K562 (cell line): ENCODE results near the gene GFOD1. TPM values are rescaled to one million over a fixed set of nuclear protein-coding genes. Genes with fewer than 3 reads are reported as not detected.

Experiments
- ARID3B ChIP-seq: fragments of 250-450 bp; sonication (Bioruptor Pico); IDR thresholded peaks from 2 replicates; pipeline ENCODE4 v1.4.0; 2020; ENCODE audit warnings: borderline replicate concordance
- CBFA2T3 ChIP-seq: fragments of 450-650 bp; IDR thresholded peaks from 2 replicates; pipeline ENCODE4 v1.6.1; 2017
- E4F1 ChIP-seq: fragments of 250-450 bp; sonication (Bioruptor Pico); IDR thresholded peaks from 2 replicates; pipeline ENCODE4 v1.5.0; 2021; ENCODE audit warnings: mild to moderate bottlenecking, borderline replicate concordance
- ETS2 ChIP-seq: IDR thresholded peaks from 2 replicates; pipeline ENCODE4 v1.6.1; 2016; ENCODE audit warnings: borderline replicate concordance, missing genetic modification characterization, mild to moderate bottlenecking, moderate library complexity, missing compliant biosample characterization; ENCODE audit not compliant: poor library complexity, severe bottlenecking
- HDAC1 ChIP-seq, 2 experiments: fragments of 450-650 bp; IDR thresholded peaks; 2 replicates each; pipeline ENCODE4 v1.6.1; 2016 to 2017; ENCODE audit warnings: inconsistent platforms in 1 of 2, mild to moderate bottlenecking in 1 of 2, moderate library complexity in 1 of 2
- IFI16 ChIP-seq: fragments of 250-450 bp; sonication (Bioruptor Pico); IDR thresholded peaks from 2 replicates; pipeline ENCODE4 v2.1.2; 2022; ENCODE audit warnings: mild to moderate bottlenecking, inconsistent platforms
- KHSRP ChIP-seq: fragments of 450-650 bp; IDR thresholded peaks from 2 replicates; pipeline ENCODE4 v1.6.1; 2017
- MNT ChIP-seq, 2 experiments: fragments of 450-650 bp; conservative IDR thresholded peaks; 2 replicates each; pipeline ENCODE4 v1.6.1; 2017; ENCODE audit warnings: mild to moderate bottlenecking in 2 of 2, moderate library complexity in 2 of 2
- NFIC ChIP-seq: fragments of 450-650 bp; IDR thresholded peaks from 2 replicates; pipeline ENCODE4 v1.6.1; 2017; ENCODE audit warnings: mild to moderate bottlenecking, inconsistent platforms
- NR2F6 ChIP-seq: fragments of 450-650 bp; formaldehyde crosslinking; IDR thresholded peaks from 2 replicates; pipeline ENCODE4 v1.4.0; 2020; ENCODE audit warnings: mild to moderate bottlenecking
- RCOR1 ChIP-seq, 2 experiments: IDR thresholded peaks; 2 replicates each; pipeline ENCODE4 v1.6.1; 2012; ENCODE audit warnings: low read depth in 2 of 2, low read length in 2 of 2, borderline replicate concordance in 1 of 2, improper control_type of control experiment in 1 of 2
- SAFB ChIP-seq: fragments of 200-400 bp; formaldehyde crosslinking; IDR thresholded peaks from 2 replicates; pipeline ENCODE4 v1.6.1; 2017; ENCODE audit warnings: low read depth, low read length, borderline replicate concordance
- SMAD4 ChIP-seq: fragments of 250-450 bp; sonication (Bioruptor Pico); conservative IDR thresholded peaks from 2 replicates; pipeline ENCODE4 v1.8.0; 2021; ENCODE audit warnings: inconsistent platforms, mild to moderate bottlenecking, moderate library complexity
- SOX6 ChIP-seq: fragments of 450-650 bp; IDR thresholded peaks from 2 replicates; pipeline ENCODE4 v1.6.1; 2014; ENCODE audit warnings: mild to moderate bottlenecking
- TEAD1 ChIP-seq, 2 experiments: fragments of 450-650 bp in 1 of 2; sonication (generic) in 1 of 2; formaldehyde crosslinking; IDR thresholded peaks; 2 replicates each; pipeline versions ENCODE4 v1.4.0 to v1.8.0; 2020 to 2022; ENCODE audit warnings: mild to moderate bottlenecking in 2 of 2, missing genetic modification reagents in 1 of 2
- UBTF ChIP-seq, 2 experiments: IDR thresholded peaks; 2 replicates each; pipeline ENCODE4 v1.6.1; 2012; ENCODE audit warnings: improper control_type of control experiment in 2 of 2, low read depth in 2 of 2, low read length in 2 of 2, borderline replicate concordance in 1 of 2
- ZNF277 ChIP-seq: fragments of 250-450 bp; sonication (Bioruptor Pico); IDR thresholded peaks from 2 replicates; pipeline ENCODE4 v1.8.0; 2022; ENCODE audit warnings: inconsistent platforms, mild to moderate bottlenecking, moderate library complexity, borderline replicate concordance
- ZNF561 ChIP-seq: fragments of 450-650 bp; formaldehyde crosslinking; conservative IDR thresholded peaks from 2 replicates; pipeline ENCODE4 v1.4.0; 2020; ENCODE audit warnings: mild to moderate bottlenecking, moderate library complexity
- polyA plus RNA-seq, 8 experiments: library from polyadenylated mRNA; depleted of rRNA in 4 of 8; stranded (reverse) in 5 of 8; unstranded in 3 of 8; fragments of >200 nt; fragmentation: Nextera tagmentation in 2 of 8; fragmentation: Illumina TruSeq in 1 of 8; extraction: Ambion mirVana in 2 of 8; extraction: Trizol in 1 of 8; gene quantifications; 2 replicates each; pipeline versions ENCODE4 v1.2.1 to v1.2.3, GENCODE V29; 2011 to 2014; ENCODE audit warnings: inconsistent platforms in 1 of 8, missing spikeins in 1 of 8
- total RNA-seq, 7 experiments: library from RNA; depleted of rRNA in 6 of 7; stranded (reverse); fragments of >200 nt in 6 of 7; fragmentation: Illumina TruSeq in 2 of 7; extraction: Trizol in 2 of 7; gene quantifications; 2 replicates each; pipeline versions ENCODE4 v1.2.1 to v1.2.3, GENCODE V29; 2011 to 2021; ENCODE audit warnings: low replicate concordance in 1 of 7

GFOD1 gene
- total and polyA plus RNA-seq, 9 of the 15 experiments (the other 6 are each of a cell fraction or from before 2014, with no cell fraction given): 3.8 to 12.0 (median 8.2) TPM

- TF ChIP-seq HDAC1 (IDR thresholded peaks at IDR 0.05): peak in 1 of 2 experiments; percentile 68; a peak in 2 of 4 replicates
- TF ChIP-seq E4F1 (CRISPR knock-in tag): no peak
- TF ChIP-seq KHSRP: peak; percentile 26; the same call in 1 of the 2 replicates
- TF ChIP-seq UBTF (IDR thresholded peaks at IDR 0.05; ENCODE audit: borderline replicate concordance in 1 of 2, low read depth in 2 of 2, low read length in 2 of 2): no peak
- TF ChIP-seq TEAD1 (CRISPR knock-in tag; IDR thresholded peaks at IDR 0.05): peak in 1 of 2 experiments; percentile 51; a peak in 1 of 4 replicates
- peak; percentile 69 to 96; a peak in 3 of 4 replicates for TF ChIP-seq RCOR1 (IDR thresholded peaks at IDR 0.05; ENCODE audit: borderline replicate concordance in 1 of 2, low read depth in 2 of 2, low read length in 2 of 2)
- TF ChIP-seq IFI16: no peak
- TF ChIP-seq CBFA2T3: peak; percentile 98
- no peak for TF ChIP-seq ARID3B (CRISPR knock-in tag)
- no peak for TF ChIP-seq SAFB
- no peak for TF ChIP-seq ZNF561 (CRISPR knock-in tag)
- 0 out of 4 replicates have a peak, but pooled peaks of 1 of the 2 experiments have one; percentile 23 for TF ChIP-seq MNT (conservative IDR thresholded peaks at IDR 0.05)
- no peak for TF ChIP-seq ETS2
- peak; percentile 83 for TF ChIP-seq SOX6
- TF ChIP-seq NFIC: peak; percentile 95
- peak; percentile 64 for TF ChIP-seq SMAD4 (CRISPR knock-in tag)
- TF ChIP-seq NR2F6 (CRISPR knock-in tag): no peak
- no peak for TF ChIP-seq ZNF277 (CRISPR knock-in tag)
Measured at GRCh38 chr6:13319891-13320564, 167.4 kb downstream of the GFOD1 start (continued).
